HG02938 (cell line): ENCODE results near the gene SOX9.
"Not testable (repeated sequence)": the region's sequence is repeated elsewhere in the genome, so short reads cannot be mapped to it uniquely, and the experiment has no call there.

ENCODE experiments used
- ATAC-seq: cut with Tn5 transposase; IDR thresholded peaks from one replicate; pipeline ENCODE4 v1.9.1; 2021; ENCODE audit warnings: mild to moderate bottlenecking, moderate library complexity; ENCODE audit not compliant: unreplicated experiment

SOX9 gene

GRCh38 chr17:72110942-72111318, 9.9 kb upstream of the SOX9 start:
- no peak for ATAC-seq

- no peak for ATAC-seq
Observed at GRCh38 chr17:72111336-72111923, 9.4 kb upstream of the SOX9 start.

- not testable (repeated sequence) for ATAC-seq
Observed at GRCh38 chr17:72111926-72112325, 8.9 kb upstream of the SOX9 start.

- ATAC-seq = no peak
Observed at GRCh38 chr17:72113751-72114150, 7.1 kb upstream of the SOX9 start.

- no peak for ATAC-seq
Observed at GRCh38 chr17:72115781-72116525, 4.9 kb upstream of the SOX9 start.

DNA sequence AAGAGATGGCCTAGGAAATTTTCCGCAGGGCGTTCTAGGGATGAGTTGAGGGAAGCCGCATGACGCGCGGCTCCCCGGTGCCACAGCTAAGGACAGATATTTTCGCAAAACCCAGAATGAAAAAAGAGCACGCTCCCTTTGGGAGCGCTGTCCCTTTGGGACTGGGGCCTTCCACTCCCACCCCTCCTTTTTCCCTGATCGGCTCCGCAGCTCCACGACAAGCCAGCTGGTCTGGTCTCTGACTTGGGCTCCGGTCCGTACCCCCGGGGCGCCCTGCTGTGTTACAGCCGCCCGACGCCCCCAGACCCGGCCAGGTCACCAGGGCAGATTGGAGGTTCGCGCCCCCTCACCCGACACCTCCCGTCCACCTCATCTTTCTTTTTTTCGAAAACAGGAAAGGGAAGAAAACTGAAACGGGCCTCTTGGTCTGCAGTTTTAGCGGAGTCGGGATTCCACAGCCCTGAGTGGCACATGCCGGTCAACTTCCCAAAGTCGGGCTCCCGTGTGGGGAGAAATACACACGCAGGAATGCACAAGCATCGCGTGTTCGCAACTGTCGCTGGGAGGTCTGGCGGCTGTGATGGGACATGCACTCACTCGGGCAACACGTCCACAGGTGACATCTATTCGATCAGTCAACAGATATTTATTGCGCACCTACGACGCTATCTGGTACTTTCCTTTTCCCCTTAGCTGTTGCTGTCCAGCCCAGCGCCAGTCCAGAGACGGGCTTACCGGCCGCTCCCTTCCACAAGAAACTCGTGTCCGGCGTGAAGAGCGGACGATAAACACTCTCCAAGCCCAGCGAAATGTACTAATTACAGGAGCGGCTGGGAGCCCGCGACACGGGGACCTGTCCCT, 3.9 kb upstream of the SOX9 start:
- ATAC-seq = no peak

GRCh38 chr17:72117535-72118334, 3.1 kb upstream of the SOX9 start:
- ATAC-seq = no peak

GRCh38 chr17:72118335-72119076, 2.3 kb upstream of the SOX9 start:
- no peak for ATAC-seq

DNA sequence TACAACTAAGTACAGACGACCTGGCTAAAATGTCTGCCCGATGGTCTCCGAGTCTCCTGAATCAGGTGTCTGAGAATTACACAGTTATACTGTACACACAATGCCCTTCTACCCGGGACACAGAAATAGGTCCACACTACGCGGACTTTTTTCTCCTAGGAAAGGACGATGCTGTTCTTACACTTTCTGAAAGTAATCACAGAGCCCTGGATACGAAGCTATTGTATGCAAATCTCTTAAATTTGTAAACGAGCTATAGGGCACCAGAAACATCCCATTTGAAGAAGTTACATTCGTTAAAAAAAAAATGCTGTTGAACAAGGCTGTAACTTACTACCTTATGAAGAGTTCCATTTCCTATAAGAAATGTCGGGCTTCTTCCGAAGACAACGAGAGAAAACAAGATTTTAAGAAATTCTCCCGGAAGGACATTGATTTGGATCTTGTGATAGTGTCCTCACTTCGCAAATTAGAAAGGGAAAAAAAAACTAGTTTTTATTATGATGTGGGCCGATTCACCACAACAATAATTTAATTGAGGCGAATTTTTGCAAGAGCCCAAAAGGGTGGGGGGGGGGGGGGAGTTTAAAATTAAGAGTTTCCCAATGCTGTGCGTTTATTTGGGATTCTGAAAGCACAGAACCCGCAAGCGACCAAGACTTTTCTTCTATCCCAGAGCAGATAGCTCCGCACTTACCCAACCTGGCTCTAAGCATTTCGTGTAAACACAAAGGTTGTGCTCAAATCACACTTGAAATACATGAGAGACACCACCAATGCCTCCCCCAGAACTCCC, 1.5 kb upstream of the SOX9 start:
- no peak for ATAC-seq

DNA sequence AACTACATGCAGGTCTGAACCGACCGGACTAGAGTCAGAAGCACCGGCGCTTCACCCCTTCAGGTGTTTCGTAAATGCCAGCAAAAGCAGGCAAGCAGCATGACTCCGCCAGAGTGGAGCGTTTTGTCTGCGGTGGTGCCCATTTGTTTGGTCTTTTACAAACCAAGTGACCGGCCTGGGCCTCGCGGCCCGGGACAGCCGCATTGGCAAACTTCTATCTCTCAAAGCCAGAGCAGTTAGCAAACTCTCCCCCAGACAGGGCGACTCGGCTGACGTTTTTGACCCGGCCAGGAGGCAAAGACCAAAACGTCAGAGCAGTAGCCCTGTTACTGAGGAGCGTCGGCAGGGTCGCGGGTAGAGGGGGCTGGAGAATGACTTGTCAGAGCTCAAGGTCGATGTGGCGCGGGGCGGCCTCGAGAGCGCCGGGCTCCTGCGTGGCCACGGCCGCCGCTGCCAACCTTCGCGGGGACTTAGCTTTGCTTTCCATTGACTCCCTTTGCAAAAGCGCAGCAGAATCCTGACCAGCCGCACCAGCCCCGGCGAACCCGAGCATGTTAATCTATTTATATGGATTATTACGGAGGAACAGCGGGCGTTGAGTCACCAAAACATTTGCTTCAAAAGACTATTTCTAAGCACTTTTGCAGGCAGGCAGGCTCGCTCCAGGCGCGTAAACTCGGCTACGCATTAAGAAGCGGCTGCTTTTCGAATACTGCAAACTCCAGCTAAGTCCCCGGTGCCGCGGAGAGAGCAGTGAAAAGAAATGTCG, 763 bp upstream of the SOX9 start:
- ATAC-seq = no peak

- ATAC-seq = peak; percentile 0
Observed at GRCh38 chr17:72121164-72122009, 567 bp downstream of the SOX9 start.

DNA sequence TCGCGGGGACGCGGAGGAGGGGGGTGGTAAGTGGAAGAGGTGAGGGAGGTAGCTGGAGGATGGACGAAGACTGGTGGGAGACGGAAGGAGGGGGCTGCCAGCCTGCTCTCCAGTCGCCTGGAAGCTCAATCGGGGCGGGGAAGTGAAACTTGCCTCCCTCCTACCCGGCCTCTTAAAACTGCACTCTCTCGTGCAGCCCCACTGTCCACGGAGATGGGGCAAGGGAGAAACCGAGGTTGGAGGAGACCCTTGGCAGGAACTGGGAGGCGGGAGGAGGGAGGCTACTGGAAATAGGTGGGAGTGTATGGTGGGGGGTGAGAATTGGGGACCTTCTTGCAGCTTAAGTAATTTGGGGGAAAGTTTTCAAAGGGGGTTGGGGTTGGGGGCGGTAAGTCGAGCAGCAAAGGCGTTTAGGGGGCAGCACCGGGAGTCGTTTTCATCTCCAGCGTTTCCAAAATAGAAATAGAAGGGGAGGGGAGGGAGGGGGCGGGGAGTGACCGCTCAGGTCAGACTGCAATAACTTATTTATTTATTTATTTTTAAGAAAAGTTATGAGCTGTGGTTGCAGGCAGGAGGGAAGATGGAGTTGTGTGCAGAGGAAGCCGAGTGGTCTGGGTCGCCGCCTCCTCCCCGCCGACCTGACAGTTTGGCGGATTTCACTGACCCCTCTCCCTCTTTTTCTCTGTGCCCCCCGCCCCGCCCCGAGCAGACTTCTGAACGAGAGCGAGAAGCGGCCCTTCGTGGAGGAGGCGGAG, 1.4 kb downstream of the SOX9 start:
- ATAC-seq = no peak

- ATAC-seq = no peak
Observed at GRCh38 chr17:72122765-72123529, 2.1 kb downstream of the SOX9 start.

GRCh38 chr17:72123530-72124437, 3.0 kb downstream of the SOX9 start:
- ATAC-seq = no peak

DNA sequence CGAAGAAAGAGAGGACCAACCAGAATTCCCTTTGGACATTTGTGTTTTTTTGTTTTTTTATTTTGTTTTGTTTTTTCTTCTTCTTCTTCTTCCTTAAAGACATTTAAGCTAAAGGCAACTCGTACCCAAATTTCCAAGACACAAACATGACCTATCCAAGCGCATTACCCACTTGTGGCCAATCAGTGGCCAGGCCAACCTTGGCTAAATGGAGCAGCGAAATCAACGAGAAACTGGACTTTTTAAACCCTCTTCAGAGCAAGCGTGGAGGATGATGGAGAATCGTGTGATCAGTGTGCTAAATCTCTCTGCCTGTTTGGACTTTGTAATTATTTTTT, 3.6 kb downstream of the SOX9 start:
- ATAC-seq = no peak
